GM10266 (cell line): ENCODE results near the gene FXYD6.

Experiments used
- DNase-seq: peaks from one replicate; pipeline ENCODE4 v3.0.0; 2012; ENCODE audit errors: extremely low spot score
- TF ChIP-seq, protein P1 (sequence below): IDR thresholded peaks from 2 replicates; pipeline ENCODE4 v1.5.1; 2012; ENCODE audit warnings: mild to moderate bottlenecking, low read depth; ENCODE audit not compliant: control insufficient read depth, insufficient read depth; ENCODE audit errors: missing control alignments

The FXYD6 gene

DNA sequence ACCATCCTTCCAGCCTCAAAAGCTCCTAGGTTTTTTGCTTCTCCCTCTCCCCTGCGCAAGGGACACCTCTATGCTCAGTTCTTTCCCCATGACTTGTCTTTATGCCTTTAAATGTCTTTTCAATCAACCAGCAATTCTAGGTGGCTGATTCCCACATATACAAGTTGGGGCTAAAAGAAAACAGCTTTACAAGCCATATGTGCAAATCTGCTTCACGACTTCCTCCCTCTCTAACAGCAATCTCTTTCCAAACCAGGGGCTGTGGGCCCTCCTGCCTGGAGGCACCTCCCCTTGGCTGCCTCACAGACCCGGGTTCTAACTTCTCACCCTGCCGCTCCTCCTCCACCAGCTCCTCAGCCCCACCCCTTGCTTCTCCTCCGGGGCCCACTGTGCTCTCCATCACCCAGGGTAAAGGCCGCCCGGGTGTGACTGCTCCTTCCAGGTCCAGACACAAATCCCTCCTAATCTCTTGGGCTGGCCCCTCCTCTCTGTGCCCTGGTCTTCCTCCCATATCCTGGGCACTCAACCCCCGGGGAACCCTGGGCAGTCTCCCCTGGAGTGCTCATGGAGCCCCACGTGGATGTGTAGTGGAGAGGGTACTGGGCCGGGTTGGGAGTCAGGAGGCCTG is 38.6 kb upstream of the FXYD6 start:
- DNase-seq, result no peak
- TF ChIP-seq, protein P1, sequence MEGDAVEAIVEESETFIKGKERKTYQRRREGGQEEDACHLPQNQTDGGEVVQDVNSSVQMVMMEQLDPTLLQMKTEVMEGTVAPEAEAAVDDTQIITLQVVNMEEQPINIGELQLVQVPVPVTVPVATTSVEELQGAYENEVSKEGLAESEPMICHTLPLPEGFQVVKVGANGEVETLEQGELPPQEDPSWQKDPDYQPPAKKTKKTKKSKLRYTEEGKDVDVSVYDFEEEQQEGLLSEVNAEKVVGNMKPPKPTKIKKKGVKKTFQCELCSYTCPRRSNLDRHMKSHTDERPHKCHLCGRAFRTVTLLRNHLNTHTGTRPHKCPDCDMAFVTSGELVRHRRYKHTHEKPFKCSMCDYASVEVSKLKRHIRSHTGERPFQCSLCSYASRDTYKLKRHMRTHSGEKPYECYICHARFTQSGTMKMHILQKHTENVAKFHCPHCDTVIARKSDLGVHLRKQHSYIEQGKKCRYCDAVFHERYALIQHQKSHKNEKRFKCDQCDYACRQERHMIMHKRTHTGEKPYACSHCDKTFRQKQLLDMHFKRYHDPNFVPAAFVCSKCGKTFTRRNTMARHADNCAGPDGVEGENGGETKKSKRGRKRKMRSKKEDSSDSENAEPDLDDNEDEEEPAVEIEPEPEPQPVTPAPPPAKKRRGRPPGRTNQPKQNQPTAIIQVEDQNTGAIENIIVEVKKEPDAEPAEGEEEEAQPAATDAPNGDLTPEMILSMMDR, result no peak

DNA sequence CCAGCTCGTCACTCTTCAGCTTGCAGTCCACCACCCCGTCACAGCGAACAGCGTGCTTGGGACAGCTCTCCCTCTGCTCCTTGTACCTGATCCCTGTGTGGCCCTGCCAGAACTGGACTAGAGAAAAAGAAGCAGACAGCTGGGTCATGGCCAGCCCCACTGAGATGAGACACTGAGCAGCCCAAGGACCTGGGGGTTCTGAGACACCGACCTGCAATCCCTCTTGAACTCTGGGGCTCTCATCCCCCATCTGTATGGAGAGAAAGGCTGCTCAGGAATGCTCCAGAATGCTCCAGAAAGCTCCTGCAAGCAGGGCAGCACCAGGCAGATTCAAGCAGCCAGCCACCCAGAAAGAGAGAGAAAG is 37.9 kb upstream of the FXYD6 start:
- no peak for DNase-seq
- TF ChIP-seq, protein P1, result no peak

DNA sequence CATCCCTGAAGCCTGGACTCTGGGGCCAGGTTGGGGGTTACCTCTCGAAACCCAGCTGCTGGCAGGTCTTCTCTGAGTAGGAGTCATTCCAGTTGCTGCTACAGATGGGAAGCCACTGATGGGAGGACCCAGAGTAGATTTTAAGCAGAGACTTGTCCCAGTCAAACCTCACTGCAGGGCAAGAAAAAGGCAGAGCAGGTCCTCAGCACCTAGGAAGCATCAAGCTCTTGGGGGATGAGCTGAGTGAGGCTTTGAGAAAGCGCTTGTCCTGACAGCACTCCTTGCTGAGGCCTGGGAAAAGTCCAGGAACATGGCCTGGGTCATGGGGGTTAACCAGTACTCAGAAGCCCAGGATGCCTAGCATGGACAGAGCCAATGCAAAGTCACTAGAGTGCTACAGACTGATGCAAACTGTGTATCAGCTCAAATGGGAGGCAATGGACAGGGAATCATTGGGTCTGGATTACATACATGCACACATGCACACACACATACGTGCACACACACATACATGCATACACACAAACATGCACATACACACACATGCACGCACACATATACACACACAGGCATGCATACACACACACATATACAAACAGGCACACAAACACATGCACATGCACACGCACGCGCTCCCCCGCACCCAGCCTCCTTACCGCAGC is 37.4 kb upstream of the FXYD6 start:
- TF ChIP-seq, protein P1, result no peak
- DNase-seq, result no peak

DNA sequence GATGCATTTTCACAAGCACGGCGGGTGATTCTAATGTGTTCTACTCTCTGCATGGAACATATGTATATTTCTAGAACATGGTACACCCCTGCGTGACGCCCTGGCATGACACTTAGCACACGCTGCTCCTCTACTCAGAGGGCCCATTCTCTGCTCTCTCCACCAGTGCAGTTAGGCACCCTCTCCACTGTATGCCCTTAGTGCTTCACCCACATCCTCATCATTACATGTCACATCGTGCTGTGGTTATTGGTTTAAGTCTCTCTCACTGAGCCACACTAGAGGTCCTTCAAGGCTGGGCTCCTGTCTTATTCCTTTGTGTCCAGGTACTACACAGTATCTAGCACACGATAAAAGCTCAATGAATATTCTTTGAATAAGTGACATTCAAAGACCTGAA is 36.0 kb upstream of the FXYD6 start:
- DNase-seq, result no peak
- TF ChIP-seq, protein P1, result no peak

DNA sequence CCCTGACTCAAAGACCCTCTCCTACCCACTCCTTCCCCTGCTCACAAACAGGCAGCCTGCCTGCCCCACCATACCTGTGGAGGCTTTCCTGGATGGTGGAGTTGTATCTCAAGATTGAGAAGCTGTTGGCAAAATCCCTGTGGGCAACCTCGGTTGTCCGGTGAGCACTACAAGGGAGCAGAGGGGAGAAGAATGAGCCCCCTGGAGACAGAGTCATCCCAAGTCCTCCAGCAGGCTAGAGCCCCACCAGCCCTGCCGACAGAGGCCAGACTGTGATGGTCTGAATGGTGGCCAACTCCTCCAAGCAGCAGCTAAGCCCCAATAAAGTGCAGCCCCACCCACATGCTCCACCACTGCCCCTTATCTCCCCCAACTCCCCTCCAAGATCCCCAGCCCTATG is 35.2 kb upstream of the FXYD6 start:
- TF ChIP-seq, protein P1, result no peak
- no peak for DNase-seq

DNA sequence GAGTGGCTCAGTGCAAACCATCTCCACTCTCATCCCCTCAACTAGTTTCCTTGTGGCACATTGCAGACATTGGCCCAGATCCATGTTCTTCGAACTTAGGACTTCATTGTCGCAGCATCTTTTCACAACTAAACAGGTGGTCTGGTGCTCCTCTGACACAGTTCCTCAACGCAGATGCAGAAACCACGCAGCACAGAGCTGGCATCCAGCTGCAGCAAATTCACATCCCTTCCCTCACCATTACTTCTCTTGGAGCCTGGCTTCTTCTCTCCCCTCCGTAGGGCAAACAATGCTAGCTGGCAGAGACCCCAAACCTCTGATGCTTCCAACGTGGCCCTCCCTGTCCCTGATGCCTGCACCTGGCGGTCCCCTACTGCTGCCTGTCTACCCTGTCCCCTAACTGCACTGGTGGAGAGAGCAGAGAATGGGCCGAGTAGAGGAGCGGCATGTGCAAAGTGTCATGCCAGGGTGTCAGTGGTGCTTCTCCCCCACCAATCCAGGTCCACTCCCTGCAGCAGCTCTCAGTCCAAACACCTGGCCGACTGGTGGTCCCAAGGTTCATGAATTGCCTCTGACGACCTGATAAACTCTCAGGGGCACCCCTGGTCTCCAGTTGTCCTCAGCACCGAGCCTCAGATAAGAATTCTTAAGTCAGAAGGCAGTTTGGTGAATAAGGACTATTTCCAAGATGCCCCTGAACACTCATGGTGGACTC is 34.6 kb upstream of the FXYD6 start:
- no peak for DNase-seq
- TF ChIP-seq, protein P1, result no peak

DNA sequence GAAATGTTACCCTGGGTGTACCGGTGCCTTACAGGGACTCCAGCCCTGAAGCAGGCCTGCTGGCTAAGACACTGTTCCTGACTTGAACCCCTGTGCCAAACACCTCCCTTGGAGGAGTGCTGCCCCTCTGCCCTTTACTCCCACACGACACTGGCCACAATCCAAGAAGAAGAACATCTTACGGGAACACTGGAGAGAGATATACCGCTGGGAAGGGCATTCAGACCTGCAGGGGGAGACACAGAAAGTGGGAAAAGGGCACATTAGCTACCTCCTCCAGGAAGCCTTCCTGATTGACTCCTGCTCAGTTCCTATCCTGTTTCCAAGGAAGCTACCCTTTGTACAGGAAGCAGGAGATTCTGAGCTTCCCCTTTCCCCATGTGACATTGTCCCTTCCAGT is 34.1 kb upstream of the FXYD6 start:
- no peak for DNase-seq
- TF ChIP-seq, protein P1, result no peak
